Spleen (tissue), 7 donors: Measurements from ENCODE around the gene COL4A1.

Experiments used
- POLR2A ChIP-seq, 3 donors: fragments of 450-650 bp; IDR thresholded peaks; one replicate each; pipeline ENCODE4 v1.5.1; 2017; ENCODE audit warnings: antibody characterized with exemption in 3 of 3, mild to moderate bottlenecking in 1 of 3
- POLR2AphosphoS5 ChIP-seq, 3 donors: sonication (generic); formaldehyde crosslinking; IDR thresholded peaks; one replicate each; pipeline ENCODE4 v1.5.1; 2017; ENCODE audit warnings: antibody characterized with exemption in 3 of 3
- TF ChIP-seq, protein P1 (sequence below), 11 experiments: fragments of 200-600 bp in 7 of 11; fragments of 450-650 bp in 4 of 11; sonication (generic) in 4 of 11; IDR thresholded peaks in 8 of 11; conservative IDR thresholded peaks in 3 of 11; 1 replicate in 7 of 11; 2 replicates in 4 of 11; pipeline versions ENCODE4 v1.4.0 to v1.8.0; 2016 to 2021; ENCODE audit warnings: antibody characterized with exemption in 11 of 11, inconsistent platforms in 4 of 11, mild to moderate bottlenecking in 1 of 11
- donor health status: DM: no; HTN: no; CAD: no; lungs with moderate emphysema.
- donor health status: DM: no; HTN: no; CAD: no.
- donor health status: DM: no; HTN: no; CAD: no.

DNA sequence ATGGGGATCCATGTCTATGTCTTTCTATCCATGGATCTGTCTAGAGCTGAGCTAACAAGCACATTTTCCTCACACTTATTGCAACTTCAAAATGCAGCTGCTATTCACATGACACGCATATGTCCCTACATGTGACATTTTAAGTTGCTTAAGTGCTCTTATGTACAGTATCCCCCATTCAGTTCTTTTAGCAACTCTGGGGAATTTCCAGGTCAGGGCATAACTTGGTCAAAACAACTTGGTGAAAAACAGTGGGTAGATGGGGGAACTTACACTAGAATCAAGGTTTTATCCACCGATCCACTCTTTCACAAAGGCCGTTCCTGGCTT is 73.0 kb downstream of the COL4A1 start:
- TF ChIP-seq POLR2A (IDR thresholded peaks at IDR 0.05) (no peak), POLR2AphosphoS5 (IDR thresholded peaks at IDR 0.05) (no peak)
- TF ChIP-seq, protein P1, sequence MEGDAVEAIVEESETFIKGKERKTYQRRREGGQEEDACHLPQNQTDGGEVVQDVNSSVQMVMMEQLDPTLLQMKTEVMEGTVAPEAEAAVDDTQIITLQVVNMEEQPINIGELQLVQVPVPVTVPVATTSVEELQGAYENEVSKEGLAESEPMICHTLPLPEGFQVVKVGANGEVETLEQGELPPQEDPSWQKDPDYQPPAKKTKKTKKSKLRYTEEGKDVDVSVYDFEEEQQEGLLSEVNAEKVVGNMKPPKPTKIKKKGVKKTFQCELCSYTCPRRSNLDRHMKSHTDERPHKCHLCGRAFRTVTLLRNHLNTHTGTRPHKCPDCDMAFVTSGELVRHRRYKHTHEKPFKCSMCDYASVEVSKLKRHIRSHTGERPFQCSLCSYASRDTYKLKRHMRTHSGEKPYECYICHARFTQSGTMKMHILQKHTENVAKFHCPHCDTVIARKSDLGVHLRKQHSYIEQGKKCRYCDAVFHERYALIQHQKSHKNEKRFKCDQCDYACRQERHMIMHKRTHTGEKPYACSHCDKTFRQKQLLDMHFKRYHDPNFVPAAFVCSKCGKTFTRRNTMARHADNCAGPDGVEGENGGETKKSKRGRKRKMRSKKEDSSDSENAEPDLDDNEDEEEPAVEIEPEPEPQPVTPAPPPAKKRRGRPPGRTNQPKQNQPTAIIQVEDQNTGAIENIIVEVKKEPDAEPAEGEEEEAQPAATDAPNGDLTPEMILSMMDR (IDR thresholded peaks at IDR 0.05 in 8 of 11, conservative IDR thresholded peaks at IDR 0.05 in 3 of 11) = no peak
